Mesenchymal stem cell (in vitro differentiated cells and primary cell): Measurements from ENCODE around the gene SEMA6C.

Source experiments
- DNase-seq: peaks from one replicate; pipeline ENCODE4 v3.0.0-alpha.2; 2013
- H2AFZ ChIP-seq: one replicate; pipeline ENCODE4 v1.6.1; 2013; ENCODE audit warnings: low read depth, mild to moderate bottlenecking, control low read depth, inconsistent platforms, low read length, moderate library complexity
- H2AK5ac ChIP-seq: 2 replicates; pipeline ENCODE4 v1.6.1; 2013; ENCODE audit warnings: low read length, moderate library complexity, mild to moderate bottlenecking, inconsistent platforms; ENCODE audit not compliant: severe bottlenecking
- H2BK120ac ChIP-seq: one replicate; pipeline ENCODE4 v1.6.1; 2013; ENCODE audit warnings: low read depth, mild to moderate bottlenecking, inconsistent platforms, low read length, moderate library complexity
- H2BK12ac ChIP-seq, 2 experiments: one replicate each; pipeline ENCODE4 v1.6.1; 2013; ENCODE audit warnings: inconsistent platforms in 2 of 2, low read length in 2 of 2, mild to moderate bottlenecking in 2 of 2, moderate library complexity in 2 of 2, control low read depth in 1 of 2
- H2BK15ac ChIP-seq: one replicate; pipeline ENCODE4 v1.6.1; 2013; ENCODE audit warnings: mild to moderate bottlenecking, low read depth, inconsistent platforms; ENCODE audit not compliant: poor library complexity, severe bottlenecking
- H2BK5ac ChIP-seq: 2 replicates; pipeline ENCODE4 v1.6.1; 2013; ENCODE audit warnings: low read depth, mild to moderate bottlenecking, low read length, control low read depth, inconsistent platforms; ENCODE audit not compliant: poor library complexity, severe bottlenecking
- H3K14ac ChIP-seq, 2 experiments: one replicate each; pipeline ENCODE4 v1.6.1; 2013; ENCODE audit warnings: inconsistent platforms in 2 of 2, low read length in 2 of 2, control low read depth in 1 of 2, mild to moderate bottlenecking in 1 of 2, moderate library complexity in 1 of 2
- H3K18ac ChIP-seq, 2 experiments: one replicate each; pipeline ENCODE4 v1.6.1; 2013; ENCODE audit warnings: inconsistent platforms in 2 of 2, low read length in 2 of 2, control low read depth in 1 of 2, low read depth in 1 of 2, mild to moderate bottlenecking in 1 of 2
- H3K23ac ChIP-seq, 2 experiments: one replicate each; pipeline ENCODE4 v1.6.1; 2013; ENCODE audit warnings: inconsistent platforms in 2 of 2, low read length in 2 of 2, mild to moderate bottlenecking in 2 of 2, moderate library complexity in 2 of 2, control low read depth in 1 of 2
- H3K27ac ChIP-seq: 2 replicates; pipeline ENCODE4 v1.5.1; 2013; ENCODE audit warnings: mild to moderate bottlenecking, moderate library complexity, low read length, control low read depth, inconsistent platforms; ENCODE audit not compliant: poor library complexity, severe bottlenecking
- H3K27me3 ChIP-seq, 2 experiments: 2 replicates each; pipeline versions ENCODE4 v1.6.1 to v1.7.0; 2013; ENCODE audit warnings: low read length in 2 of 2, mild to moderate bottlenecking in 2 of 2, moderate library complexity in 2 of 2, control low read depth in 1 of 2, inconsistent platforms in 1 of 2; ENCODE audit not compliant: control insufficient read depth in 1 of 2, insufficient read depth in 1 of 2
- H3K36me3 ChIP-seq, 2 experiments: 2 replicates each; pipeline versions ENCODE4 v1.6.1 to v1.7.0; 2013; ENCODE audit warnings: low read length in 2 of 2, control low read depth in 1 of 2, inconsistent platforms in 1 of 2, low read depth in 1 of 2, mild to moderate bottlenecking in 1 of 2; ENCODE audit not compliant: insufficient read depth in 2 of 2, control insufficient read depth in 1 of 2
- H3K4ac ChIP-seq, 2 experiments: one replicate each; pipeline ENCODE4 v1.6.1; 2013; ENCODE audit warnings: inconsistent platforms in 2 of 2, low read length in 2 of 2, mild to moderate bottlenecking in 2 of 2, moderate library complexity in 2 of 2, control low read depth in 1 of 2, low read depth in 1 of 2
- H3K4me1 ChIP-seq: 2 replicates; pipeline ENCODE4 v1.6.1; 2013; ENCODE audit warnings: low read depth, low read length, control low read depth; ENCODE audit not compliant: control insufficient read depth, insufficient read depth
- H3K4me2 ChIP-seq: 2 replicates; pipeline ENCODE4 v1.6.1; 2013; ENCODE audit warnings: low read length, mild to moderate bottlenecking, inconsistent platforms; ENCODE audit not compliant: poor library complexity, severe bottlenecking
- H3K4me3 ChIP-seq, 2 experiments: 2 replicates each; pipeline versions ENCODE4 v1.5.1 to v1.7.0; 2013; ENCODE audit warnings: low read length in 2 of 2, mild to moderate bottlenecking in 2 of 2, control low read depth in 1 of 2, low read depth in 1 of 2; ENCODE audit not compliant: insufficient read depth in 1 of 2
- H3K79me1 ChIP-seq: replicated peaks from 2 replicates; pipeline ENCODE4 v1.6.1; 2013; ENCODE audit warnings: mild to moderate bottlenecking, control low read depth, low read length, inconsistent platforms; ENCODE audit not compliant: poor library complexity, severe bottlenecking
- H3K9ac ChIP-seq: 2 replicates; pipeline ENCODE4 v1.7.0; 2013; ENCODE audit warnings: mild to moderate bottlenecking, low read length, moderate library complexity
- H3K9me3 ChIP-seq: 2 replicates; pipeline ENCODE4 v1.7.0; 2013; ENCODE audit warnings: mild to moderate bottlenecking, low read length; ENCODE audit not compliant: control insufficient read depth
- H4K8ac ChIP-seq: one replicate; pipeline ENCODE4 v1.6.1; 2013; ENCODE audit warnings: inconsistent platforms, mild to moderate bottlenecking, low read length, moderate library complexity
- H4K91ac ChIP-seq: one replicate; pipeline ENCODE4 v1.6.1; 2013; ENCODE audit warnings: mild to moderate bottlenecking, low read length, inconsistent platforms
- WGBS: methylation state at CpG from one replicate; pipeline ENCODE4 v1.1.7; 2013; ENCODE audit warnings: mixed read lengths; 5-methylcytosine and 5-hydroxymethylcytosine counted together

SEMA6C gene

DNA sequence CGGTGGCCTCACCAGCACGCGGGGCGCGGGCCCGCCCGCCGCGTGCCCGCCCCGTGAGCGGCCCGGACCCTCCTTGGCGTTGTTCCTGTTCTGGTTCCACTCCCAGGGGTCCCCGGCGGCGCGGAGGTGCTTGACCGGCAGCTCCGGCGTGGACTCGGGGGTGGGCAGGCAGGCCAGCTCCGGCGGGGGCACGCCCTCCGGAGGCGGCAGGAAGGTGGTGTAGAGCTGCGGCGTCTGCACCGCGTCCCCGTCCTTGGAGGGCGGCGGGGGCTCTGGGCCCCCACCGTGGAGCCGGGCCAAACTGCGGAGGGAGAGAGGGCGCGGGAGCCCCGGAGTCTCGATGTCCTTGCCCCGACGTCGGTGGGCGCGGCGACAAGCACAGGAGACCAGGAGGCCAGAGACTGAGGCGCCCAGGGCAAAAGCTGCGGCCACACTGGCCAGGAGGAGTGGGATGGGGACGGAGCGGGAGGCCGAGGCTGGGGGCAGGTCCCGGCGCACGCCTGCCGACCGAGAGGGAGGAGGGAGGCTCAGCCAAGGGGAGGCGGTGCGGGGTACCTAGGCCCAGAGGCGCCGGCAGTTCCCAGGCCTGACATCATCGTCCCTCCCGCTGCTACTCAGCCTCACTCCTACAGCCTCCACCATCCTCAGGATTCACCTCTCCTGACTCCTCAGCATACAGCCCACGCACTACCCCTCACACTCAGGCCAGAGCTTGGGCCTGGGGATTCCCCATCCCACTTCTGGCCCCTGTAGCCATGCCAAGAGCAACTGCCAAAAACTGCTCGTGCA, 13.2 kb downstream of the SEMA6C start:
- no peak overlapping the region for H2BK120ac ChIP-seq
- H3K9ac ChIP-seq: no peak overlapping the region
- H2AK5ac ChIP-seq: no peak overlapping the region
- peaks cover 0 to 25% of the 10 kb centered on the region in 2 experiments for H3K27me3 ChIP-seq
- H4K8ac ChIP-seq: no peak overlapping the region
- no peaks in the 10 kb centered on the region for H3K9me3 ChIP-seq
- H2BK15ac ChIP-seq: no peak overlapping the region
- H2BK5ac ChIP-seq: no peak overlapping the region
- H3K4me2 ChIP-seq: no peak overlapping the region
- no peaks in the 10 kb centered on the region for H3K79me1 ChIP-seq
- H3K14ac ChIP-seq: no peak overlapping the region
- H3K23ac ChIP-seq: no peak overlapping the region
- peak overlapping the region in 1 of 2 experiments; percentile 9 for H3K4me3 ChIP-seq
- H2AFZ ChIP-seq: no peak overlapping the region
- 46% methylated on average over 56 of the region's 65 CpGs for WGBS
- no peak overlapping the region for H3K27ac ChIP-seq
- no peak overlapping the region for H4K91ac ChIP-seq
- peaks cover 7% of the 10 kb centered on the region for H3K4me1 ChIP-seq
- no peak for DNase-seq
- H3K18ac ChIP-seq: no peak overlapping the region
- no peak overlapping the region for H2BK12ac ChIP-seq
- H3K4ac ChIP-seq: no peak overlapping the region
- peaks cover 6 to 59% of the 10 kb centered on the region in 2 experiments for H3K36me3 ChIP-seq

DNA sequence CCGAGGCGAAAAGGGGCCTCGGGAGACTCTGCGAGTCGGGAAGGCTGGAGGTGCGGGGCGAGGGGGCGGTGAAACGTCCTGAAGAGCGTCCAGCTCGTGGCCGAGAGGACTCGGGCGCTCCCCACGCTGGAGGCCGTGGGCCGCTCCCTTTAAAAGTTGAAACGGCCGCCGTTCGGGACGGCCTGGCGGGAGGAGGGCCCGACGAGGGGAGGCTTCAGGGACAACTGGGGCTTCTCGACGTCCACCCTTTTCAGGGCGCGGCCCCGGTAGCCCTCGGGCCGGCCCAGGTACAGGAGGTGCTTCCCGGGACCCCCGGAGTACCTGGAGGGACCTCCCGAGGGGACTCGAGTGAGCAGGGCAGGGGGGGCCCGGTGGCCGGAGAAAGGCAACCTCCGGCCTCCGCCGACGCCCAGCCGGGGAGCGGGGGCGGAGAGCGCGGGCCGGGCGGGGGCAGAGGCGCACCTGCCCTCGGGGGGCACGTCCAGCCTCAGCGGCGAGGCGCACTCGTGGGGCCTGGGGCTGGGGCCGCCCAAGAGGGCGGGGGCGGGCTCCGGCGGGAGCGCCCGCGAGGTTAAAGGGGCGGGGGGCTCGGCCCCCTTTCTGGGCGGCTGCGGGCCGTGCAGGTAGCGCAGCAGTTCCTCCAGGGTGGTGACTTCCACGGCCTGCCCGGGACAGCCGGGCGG, 14.0 kb downstream of the SEMA6C start:
- Histone ChIP-seq H2BK5ac (no peak overlapping the region), H3K4ac (no peak overlapping the region), H2BK12ac (no peak overlapping the region), H3K4me3 (peak overlapping the region in 1 of 2 experiments; percentile 67), H2AK5ac (no peak overlapping the region), H2AFZ (no peak overlapping the region), H3K27me3 (peaks cover 0 to 25% of the 10 kb centered on the region in 2 experiments), H3K9ac (peak overlapping the region; percentile 57), H2BK120ac (no peak overlapping the region), H3K14ac (no peak overlapping the region), H3K4me1 (peaks cover 7% of the 10 kb centered on the region), H3K36me3 (peaks cover 6 to 52% of the 10 kb centered on the region in 2 experiments), H3K9me3 (no peaks in the 10 kb centered on the region), H2BK15ac (no peak overlapping the region), H3K23ac (no peak overlapping the region), H3K79me1 (no peaks in the 10 kb centered on the region), H3K4me2 (no peak overlapping the region), H3K27ac (no peak overlapping the region), H4K8ac (peak overlapping the region; percentile 67), H3K18ac (no peak overlapping the region), H4K91ac (no peak overlapping the region)
- no peak for DNase-seq
- 41% methylated on average over 45 of the region's 74 CpGs for WGBS

DNA sequence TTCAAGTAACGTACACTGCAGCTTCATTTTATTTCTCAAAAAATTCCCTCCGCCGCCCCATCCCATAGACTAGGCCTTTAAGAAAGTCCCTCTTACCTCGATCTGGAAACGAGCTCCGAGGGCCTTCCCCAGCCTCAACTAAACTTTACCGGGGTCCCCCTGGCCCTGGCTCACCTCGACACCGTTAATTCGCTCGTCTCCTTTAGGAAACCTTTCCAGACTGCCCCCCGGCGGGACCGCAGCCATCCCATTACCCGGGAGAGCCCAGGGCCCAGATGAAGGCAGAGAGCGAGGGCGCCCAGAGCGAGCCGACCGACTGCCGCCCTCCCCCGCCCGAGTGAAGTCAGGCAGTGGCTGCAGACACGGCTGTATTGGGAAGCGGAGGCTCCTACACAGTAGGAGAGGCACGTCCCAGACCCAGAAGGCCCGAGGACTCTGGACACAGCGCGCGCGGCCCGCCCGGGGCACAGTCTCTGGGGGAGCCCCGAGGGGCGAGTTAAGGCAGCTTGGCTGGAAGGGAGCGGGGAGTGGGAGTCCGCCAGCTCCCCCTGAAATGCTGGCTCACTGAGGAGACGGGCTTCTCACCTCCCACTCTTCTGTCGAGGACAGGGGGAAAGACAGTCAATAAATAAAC, 14.6 kb downstream of the SEMA6C start:
- Histone ChIP-seq H3K4me3 (peak overlapping the region in 1 of 2 experiments; percentile 67), H2BK120ac (no peak overlapping the region), H2BK15ac (peak overlapping the region; percentile 57), H3K14ac (no peak overlapping the region), H2AK5ac (no peak overlapping the region), H2BK12ac (no peak overlapping the region), H3K4ac (peak overlapping the region in 1 of 2 experiments; percentile 50), H2AFZ (peak overlapping the region; percentile 81), H3K4me2 (no peak overlapping the region), H4K8ac (peak overlapping the region; percentile 38), H3K18ac (peak overlapping the region; percentile 57 to 71), H2BK5ac (no peak overlapping the region), H3K9me3 (no peaks in the 10 kb centered on the region), H3K4me1 (peaks cover 7% of the 10 kb centered on the region), H3K23ac (peak overlapping the region in 1 of 2 experiments; percentile 36), H3K9ac (peak overlapping the region; percentile 57), H3K79me1 (no peaks in the 10 kb centered on the region), H3K36me3 (peaks cover 6 to 48% of the 10 kb centered on the region in 2 experiments), H4K91ac (no peak overlapping the region), H3K27ac (no peak overlapping the region), H3K27me3 (peaks cover 0 to 25% of the 10 kb centered on the region in 2 experiments)
- WGBS: 18% methylated on average over 39 of the region's 39 CpGs
- peak; percentile 44 for DNase-seq
